Measurements from ENCODE around the gene FGFR3. TPM values are rescaled to one million over a fixed set of nuclear protein-coding genes. Genes with fewer than 3 reads are reported as not detected.
"Not testable (repeated sequence)": the region's sequence is repeated elsewhere in the genome, so short reads cannot be mapped to it uniquely, and the experiment has no call there.

The FGFR3 gene
- total RNA-seq, 1 experiment from 2014 or later, result 34.3 TPM

DNA sequence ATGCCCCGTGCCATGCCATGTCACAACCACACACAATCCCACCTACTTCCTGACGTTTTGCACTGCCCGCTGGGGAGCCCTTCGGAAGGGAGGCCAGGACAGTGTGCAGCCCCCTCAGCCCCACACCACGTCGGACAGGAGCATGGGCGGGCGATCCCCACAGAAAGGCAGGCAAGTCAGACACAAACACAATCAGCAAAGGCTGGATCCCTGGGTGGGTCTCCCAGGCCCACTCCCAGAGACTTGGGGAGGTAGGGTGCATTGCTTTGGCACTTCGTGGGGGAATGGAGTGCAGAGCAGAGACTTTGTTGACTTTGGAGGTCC is 48.8 kb downstream of the FGFR3 start:
- intact Hi-C loops (cut with micrococcal nuclease; ENCODE audit: unreplicated experiment), result no loop called here
- BruUV-seq (replicated peaks), result no TSS peak
- Mint-ChIP-seq H3K4me3 (ENCODE audit: low read depth, unreplicated experiment) (no peak overlapping the region), H3K9me3 (ENCODE audit: low read depth, unreplicated experiment) (no peaks in the 10 kb centered on the region), H3K27ac (ENCODE audit: unreplicated experiment) (no peak overlapping the region), H3K27me3 (ENCODE audit: unreplicated experiment) (no peaks in the 10 kb centered on the region), H3K36me3 (ENCODE audit: insufficient read depth, unreplicated experiment) (peaks cover 14% of the 10 kb centered on the region), H3K4me1 (ENCODE audit: low read depth, unreplicated experiment) (no peaks in the 10 kb centered on the region)
- TF ChIP-seq, protein P1, sequence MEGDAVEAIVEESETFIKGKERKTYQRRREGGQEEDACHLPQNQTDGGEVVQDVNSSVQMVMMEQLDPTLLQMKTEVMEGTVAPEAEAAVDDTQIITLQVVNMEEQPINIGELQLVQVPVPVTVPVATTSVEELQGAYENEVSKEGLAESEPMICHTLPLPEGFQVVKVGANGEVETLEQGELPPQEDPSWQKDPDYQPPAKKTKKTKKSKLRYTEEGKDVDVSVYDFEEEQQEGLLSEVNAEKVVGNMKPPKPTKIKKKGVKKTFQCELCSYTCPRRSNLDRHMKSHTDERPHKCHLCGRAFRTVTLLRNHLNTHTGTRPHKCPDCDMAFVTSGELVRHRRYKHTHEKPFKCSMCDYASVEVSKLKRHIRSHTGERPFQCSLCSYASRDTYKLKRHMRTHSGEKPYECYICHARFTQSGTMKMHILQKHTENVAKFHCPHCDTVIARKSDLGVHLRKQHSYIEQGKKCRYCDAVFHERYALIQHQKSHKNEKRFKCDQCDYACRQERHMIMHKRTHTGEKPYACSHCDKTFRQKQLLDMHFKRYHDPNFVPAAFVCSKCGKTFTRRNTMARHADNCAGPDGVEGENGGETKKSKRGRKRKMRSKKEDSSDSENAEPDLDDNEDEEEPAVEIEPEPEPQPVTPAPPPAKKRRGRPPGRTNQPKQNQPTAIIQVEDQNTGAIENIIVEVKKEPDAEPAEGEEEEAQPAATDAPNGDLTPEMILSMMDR (IDR thresholded peaks at IDR 0.05; ENCODE audit: unreplicated experiment), result no peak
- CTCF ChIA-PET, result no interaction called here
- no peak for DNase-seq

DNA sequence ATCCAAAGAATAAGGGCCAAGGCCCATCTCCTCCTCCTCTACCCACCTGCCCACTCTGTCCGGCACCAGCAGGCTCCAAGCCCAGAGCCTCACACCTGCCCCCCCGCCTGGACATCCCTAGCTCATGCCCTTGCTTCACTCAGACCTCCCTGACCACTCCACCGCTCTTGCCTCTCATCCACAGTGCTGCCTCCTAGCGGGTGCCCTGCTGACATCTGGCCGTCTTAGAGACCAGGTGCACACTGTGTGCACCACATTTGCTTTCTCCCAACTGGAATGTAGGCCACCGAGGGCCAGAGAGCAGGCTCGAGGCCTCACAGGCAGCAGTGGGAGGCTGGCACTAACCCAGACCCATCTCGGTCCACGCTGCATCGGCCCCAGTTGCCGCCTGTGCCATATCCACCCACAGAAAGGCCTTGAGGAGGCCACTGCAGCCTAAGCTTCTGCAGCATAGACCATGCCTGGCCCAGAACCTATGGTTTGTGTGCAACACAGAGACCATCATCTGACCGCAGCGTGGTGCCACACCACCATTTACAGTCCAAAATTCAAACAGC is 49.3 kb downstream of the FGFR3 start:
- TF ChIP-seq, protein P1 (IDR thresholded peaks at IDR 0.05; ENCODE audit: unreplicated experiment), result no peak
- Mint-ChIP-seq H3K9me3 (ENCODE audit: low read depth, unreplicated experiment) (no peaks in the 10 kb centered on the region), H3K27ac (ENCODE audit: unreplicated experiment) (no peak overlapping the region), H3K4me1 (ENCODE audit: low read depth, unreplicated experiment) (no peaks in the 10 kb centered on the region), H3K27me3 (ENCODE audit: unreplicated experiment) (no peaks in the 10 kb centered on the region), H3K4me3 (ENCODE audit: low read depth, unreplicated experiment) (no peak overlapping the region), H3K36me3 (ENCODE audit: insufficient read depth, unreplicated experiment) (peaks cover 19% of the 10 kb centered on the region)
- DNase-seq, result no peak
- CTCF ChIA-PET, result no interaction called here
- no TSS peak for BruUV-seq (replicated peaks)
- intact Hi-C loops (cut with micrococcal nuclease; ENCODE audit: unreplicated experiment), result no loop called here

DNA sequence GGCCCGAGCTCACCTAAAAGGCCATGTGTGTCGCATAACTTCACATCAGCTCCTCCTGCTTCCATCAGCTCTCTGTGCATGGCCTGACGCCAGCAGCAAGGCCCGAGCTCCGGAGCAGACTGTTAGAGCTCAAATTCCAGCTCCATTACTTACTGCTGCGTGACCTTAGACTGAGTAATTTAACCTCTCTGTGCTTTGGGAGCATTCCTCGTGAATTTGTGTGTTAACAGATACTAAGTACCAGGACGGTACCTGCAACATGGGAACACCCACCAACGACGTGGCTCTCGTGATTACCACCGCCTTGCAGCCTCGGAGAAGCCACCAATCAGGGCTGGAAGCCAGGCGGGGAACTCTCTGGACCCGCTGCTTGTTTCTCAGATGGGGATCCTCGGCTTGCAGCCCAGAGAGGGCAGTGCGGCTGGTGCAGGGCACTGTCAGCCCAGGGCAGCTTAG is 49.9 kb downstream of the FGFR3 start:
- DNase-seq, result no peak
- H3K4me1 Mint-ChIP-seq (ENCODE audit: low read depth, unreplicated experiment), result no peaks in the 10 kb centered on the region
- BruUV-seq (replicated peaks), result no TSS peak
- CTCF ChIA-PET, result no interaction called here
- peaks cover 20% of the 10 kb centered on the region for H3K36me3 Mint-ChIP-seq (ENCODE audit: insufficient read depth, unreplicated experiment)
- intact Hi-C loops (cut with micrococcal nuclease; ENCODE audit: unreplicated experiment), result no loop called here
- H3K27me3 Mint-ChIP-seq (ENCODE audit: unreplicated experiment), result no peaks in the 10 kb centered on the region
- H3K9me3 Mint-ChIP-seq (ENCODE audit: low read depth, unreplicated experiment), result no peaks in the 10 kb centered on the region
- no peak overlapping the region for H3K27ac Mint-ChIP-seq (ENCODE audit: unreplicated experiment)
- H3K4me3 Mint-ChIP-seq (ENCODE audit: low read depth, unreplicated experiment), result no peak overlapping the region
- TF ChIP-seq, protein P1 (IDR thresholded peaks at IDR 0.05; ENCODE audit: unreplicated experiment), result no peak

DNA sequence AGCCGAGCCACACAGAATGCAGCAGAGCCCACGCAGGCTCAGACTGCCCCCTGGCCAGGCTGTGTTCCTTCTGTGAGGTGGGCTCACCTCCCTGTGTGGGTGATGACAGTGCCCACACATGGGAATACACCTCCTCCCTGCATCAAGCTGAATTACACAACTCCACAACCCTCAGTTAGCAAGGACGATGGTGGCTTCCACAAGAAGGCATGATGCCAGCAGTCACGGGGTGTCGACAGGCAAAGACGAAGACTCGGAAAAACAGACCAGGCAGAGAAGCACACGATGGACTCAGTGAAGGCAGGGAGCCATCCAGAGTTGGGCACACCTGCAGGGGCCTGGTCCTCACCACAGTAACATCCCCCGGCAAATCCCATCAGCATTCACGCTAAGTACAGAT is 50.8 kb downstream of the FGFR3 start:
- Mint-ChIP-seq H3K4me1 (ENCODE audit: low read depth, unreplicated experiment) (no peaks in the 10 kb centered on the region), H3K36me3 (ENCODE audit: insufficient read depth, unreplicated experiment) (peaks cover 11% of the 10 kb centered on the region), H3K9me3 (ENCODE audit: low read depth, unreplicated experiment) (no peaks in the 10 kb centered on the region), H3K4me3 (ENCODE audit: low read depth, unreplicated experiment) (no peak overlapping the region), H3K27ac (ENCODE audit: unreplicated experiment) (no peak overlapping the region), H3K27me3 (ENCODE audit: unreplicated experiment) (no peaks in the 10 kb centered on the region)
- CTCF ChIA-PET, result no interaction called here
- BruUV-seq (replicated peaks), result no TSS peak
- TF ChIP-seq, protein P1 (IDR thresholded peaks at IDR 0.05; ENCODE audit: unreplicated experiment), result no peak
- intact Hi-C loops (cut with micrococcal nuclease; ENCODE audit: unreplicated experiment), result no loop called here
- DNase-seq, result no peak

DNA sequence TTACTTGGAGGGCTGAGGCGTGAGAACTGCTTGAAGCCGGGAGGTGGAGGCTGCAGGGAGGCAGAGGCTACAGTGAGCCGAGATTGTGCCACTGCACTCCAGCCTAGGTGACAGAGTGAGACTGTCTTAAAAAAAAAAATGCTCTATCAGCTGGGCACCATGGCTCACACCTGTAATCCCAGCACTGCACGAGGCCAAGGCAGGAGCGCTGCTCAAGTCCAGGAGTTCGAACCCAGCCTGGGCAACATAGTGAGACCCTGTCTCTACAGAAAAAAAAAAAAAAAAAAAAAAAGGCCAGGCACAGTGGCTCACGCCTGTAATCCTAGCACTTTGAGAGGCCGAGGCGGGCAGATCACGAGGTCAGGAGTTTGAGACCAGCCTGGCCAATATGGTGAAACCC is 51.5 kb downstream of the FGFR3 start:
- H3K27ac Mint-ChIP-seq (ENCODE audit: unreplicated experiment); DNase-seq; H3K36me3 Mint-ChIP-seq (ENCODE audit: insufficient read depth, unreplicated experiment); H3K27me3 Mint-ChIP-seq (ENCODE audit: unreplicated experiment); BruUV-seq (replicated peaks); H3K4me3 Mint-ChIP-seq (ENCODE audit: low read depth, unreplicated experiment); intact Hi-C loops (cut with micrococcal nuclease; ENCODE audit: unreplicated experiment); H3K9me3 Mint-ChIP-seq (ENCODE audit: low read depth, unreplicated experiment); H3K4me1 Mint-ChIP-seq (ENCODE audit: low read depth, unreplicated experiment): not testable (repeated sequence)
- CTCF ChIA-PET, result interaction anchor here (1.1 kb wide), 1 partner anchor 14 kb away, joined by 3 read pairs; no protein-coding TSS in a partner anchor

All from Calu3 (cell line).